Pons (tissue), 1 donor: ENCODE data around the gene DPEP2.
A peak's percentile ranks its signal among the peaks of the same experiment; 100 is the strongest.
"Not testable (repeated sequence)": the region's sequence is repeated elsewhere in the genome, so short reads cannot be mapped to it uniquely, and the experiment has no call there.

Source experiments
- DNase-seq: peaks from one replicate; pipeline ENCODE4 v3.0.0-alpha.2; 2016; ENCODE audit warnings: low spot score

DPEP2 gene

DNA sequence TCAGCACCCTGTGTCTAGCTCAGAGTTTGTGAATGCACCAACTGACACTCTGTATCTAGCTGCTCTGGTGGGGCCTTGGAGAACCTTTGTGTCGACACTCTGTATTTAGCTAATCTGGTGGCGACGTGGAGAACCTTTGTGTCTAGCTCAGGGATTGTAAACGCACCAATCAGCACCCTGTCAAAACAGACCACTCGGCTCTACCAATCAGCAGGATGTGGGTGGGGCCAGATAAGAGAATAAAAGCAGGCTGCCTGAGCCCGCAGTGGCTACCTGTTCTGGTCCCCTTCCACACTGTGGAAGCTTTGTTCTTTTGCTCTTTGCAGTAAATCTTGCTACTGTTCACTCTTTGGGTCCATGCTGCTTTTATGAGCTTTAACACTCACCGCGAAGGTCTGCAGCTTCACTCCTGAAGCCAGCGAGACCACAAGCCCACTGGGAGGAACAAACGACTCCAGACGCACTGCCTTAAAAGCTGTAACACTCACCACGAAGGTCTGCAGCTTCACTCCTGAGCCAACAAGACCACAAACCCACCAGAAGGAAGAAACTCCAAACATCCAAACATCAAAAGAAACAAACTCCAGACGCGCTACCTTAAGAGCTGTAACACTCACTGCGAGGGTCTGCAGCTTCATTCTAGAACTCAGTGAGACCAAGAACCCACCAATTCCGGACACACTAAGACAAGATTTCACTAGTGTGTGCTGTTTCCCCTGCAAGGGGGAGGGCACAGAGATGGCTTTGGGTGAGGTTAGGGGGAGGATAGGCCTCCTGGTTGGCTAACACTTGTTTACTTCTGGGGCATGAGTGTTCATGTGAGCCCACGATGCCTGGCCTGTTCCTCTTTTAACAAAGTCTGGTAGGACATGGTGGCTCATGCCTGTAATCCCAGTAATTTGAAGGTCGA, at the start of gene DPEP2:
Gene DPEP2, minus strand, starts transcription at position 706 of the 910 bp plus-strand sequence. CDS start 6,272 bp downstream, outside the sequence.
- DNase-seq: peak; percentile 71

DNA sequence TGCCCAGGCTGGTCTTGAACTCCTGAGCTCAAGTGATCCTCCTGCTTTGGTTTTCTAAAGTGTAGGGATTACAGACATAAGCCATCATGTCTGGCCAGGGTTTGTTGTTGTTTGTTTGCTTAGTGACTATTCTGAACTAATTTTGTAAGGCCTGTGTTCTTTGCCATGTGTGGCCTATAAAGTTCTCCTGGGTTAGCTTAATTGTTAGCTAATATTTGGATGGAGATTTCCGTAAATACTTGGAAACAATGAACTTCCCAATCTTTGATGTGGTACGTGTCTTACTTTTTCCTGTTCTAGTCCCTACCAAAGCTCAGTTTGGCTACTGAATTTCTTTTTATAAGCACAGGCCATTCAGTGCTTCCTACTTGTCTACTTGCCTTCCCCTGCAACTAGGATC, 48.7 kb upstream of the DPEP2 start:
- DNase-seq: no peak

GRCh38 chr16:68046106-68046505, 46.8 kb upstream of the DPEP2 start:
- DNase-seq: no peak

GRCh38 chr16:68041783-68042182, 42.5 kb upstream of the DPEP2 start:
- no peak for DNase-seq

GRCh38 chr16:68040506-68041288, 41.4 kb upstream of the DPEP2 start:
- DNase-seq: peak; percentile 61

- DNase-seq: no peak
Observed at GRCh38 chr16:68037841-68038597, 38.7 kb upstream of the DPEP2 start.

DNA sequence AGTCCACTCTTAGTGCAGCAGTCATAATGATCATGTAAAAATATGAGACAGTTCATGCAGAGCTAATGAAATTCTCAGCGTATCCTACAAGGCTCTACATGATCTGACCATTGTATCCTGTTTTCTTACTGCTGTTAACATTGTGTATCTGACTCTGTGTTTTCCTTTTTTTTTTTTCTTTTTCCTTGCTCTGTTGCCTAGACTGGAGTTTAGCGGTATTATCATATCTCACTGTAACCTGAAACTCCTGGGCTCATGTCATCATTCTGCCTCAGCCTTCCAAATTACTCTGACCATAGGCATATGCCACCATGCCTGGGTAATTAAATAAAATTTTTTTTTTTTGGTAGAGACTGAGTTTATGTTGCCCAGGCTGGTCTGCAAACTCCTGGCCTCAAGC, 35.9 kb upstream of the DPEP2 start:
- no peak for DNase-seq

DNA sequence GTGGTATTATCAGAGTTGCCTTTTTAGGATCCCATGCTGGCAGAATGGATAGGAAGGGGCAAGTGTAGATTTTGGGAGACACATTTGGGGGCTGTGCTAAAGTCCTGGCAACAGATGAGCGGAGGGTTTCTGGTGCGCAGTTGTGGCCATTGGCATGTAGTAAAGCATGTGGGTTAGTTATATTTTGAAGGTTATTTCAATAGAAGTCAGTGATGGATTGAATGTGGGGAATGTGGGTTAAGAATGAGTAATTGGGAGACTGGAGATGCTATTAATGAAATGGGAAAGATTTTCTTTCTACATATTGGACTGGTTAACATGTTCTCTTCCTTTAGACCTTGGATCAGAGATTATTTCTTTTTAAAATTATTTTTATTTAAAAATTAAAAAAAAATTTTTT, 33.8 kb upstream of the DPEP2 start:
- no peak for DNase-seq

GRCh38 chr16:68031951-68032350, 32.7 kb upstream of the DPEP2 start:
- DNase-seq: no peak

GRCh38 chr16:68030108-68030507, 30.8 kb upstream of the DPEP2 start:
- DNase-seq: not testable (repeated sequence)

- no peak for DNase-seq
Observed at GRCh38 chr16:68028996-68029395, 29.7 kb upstream of the DPEP2 start.

- peak; percentile 86 for DNase-seq
Observed at GRCh38 chr16:68022728-68023537, 23.6 kb upstream of the DPEP2 start, which contains the start of the genes DDX28 and DUS2. Gene DDX28 (minus strand): TSS chr16:68023232. CDS start chr16:68023202, 30 bp downstream. Gene DUS2 (plus strand): TSS chr16:68023284. CDS start chr16:68038024, 14,740 bp downstream.

DNA sequence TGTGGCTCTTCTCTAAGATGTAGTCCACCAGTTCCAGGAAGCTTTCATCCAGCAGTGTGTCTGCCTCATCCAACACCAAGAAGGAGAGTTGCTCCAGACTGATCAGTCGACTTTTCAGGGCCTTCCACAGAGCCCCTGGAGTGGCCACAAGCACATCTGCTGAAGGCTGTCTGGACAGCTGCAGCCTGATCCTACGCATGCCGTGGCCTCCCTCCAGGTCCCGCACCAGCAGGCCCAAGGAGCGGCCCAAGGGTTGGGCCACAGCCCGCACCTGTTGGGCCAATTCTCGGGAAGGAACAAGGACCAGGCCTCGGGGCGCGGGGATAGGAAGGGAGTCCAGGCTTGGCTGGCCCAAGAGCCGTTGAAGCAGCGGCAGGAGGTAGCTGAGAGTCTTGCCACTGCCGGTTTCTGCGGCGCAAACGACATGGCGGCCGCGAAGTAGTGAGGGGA, 23.0 kb upstream of the DPEP2 start:
- no peak for DNase-seq

DNA sequence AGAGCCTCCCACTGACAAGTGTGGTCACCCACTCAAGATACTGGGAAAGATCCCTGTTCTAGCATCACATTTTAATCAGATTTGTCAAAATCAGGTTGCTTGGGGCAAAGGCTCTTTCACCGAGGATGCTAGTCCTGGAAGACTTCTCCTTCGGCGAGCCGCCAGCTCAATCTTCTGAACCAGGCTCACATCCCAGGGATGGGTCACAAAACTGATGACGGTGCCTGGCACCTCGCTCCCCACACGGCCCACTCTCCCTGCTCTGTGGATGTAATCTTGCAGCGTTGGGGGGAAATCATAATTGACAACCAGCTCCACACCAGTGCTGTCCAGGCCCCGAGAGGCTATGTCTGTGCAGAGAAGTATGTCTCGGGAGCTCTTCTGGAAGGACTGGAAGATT, 22.2 kb upstream of the DPEP2 start:
- DNase-seq: no peak

DNA sequence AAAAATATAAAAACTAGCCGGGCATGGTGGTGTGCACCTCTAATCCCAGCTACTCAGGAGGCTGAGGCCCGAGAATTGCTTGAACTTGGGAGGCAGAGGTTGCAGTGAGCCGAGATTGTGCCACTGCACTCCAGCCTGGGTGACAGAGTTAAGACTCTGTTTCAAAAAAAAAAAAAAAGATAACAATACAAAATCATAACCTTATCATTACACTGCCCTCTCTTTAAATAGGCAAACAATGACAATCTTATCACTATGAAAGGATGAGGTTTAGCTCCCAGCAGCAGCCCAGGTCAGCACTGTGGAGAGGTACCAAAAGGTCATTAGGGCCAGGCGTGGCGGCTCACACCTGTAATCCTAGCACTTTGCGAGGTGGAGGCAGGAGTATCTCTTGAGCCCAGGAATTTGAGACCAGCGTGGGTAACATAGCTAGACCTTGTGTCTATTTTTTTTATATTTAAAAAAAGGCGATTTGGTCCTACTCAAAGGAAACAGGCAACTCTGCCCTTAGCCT, 19.9 kb upstream of the DPEP2 start:
- DNase-seq: no peak

DNA sequence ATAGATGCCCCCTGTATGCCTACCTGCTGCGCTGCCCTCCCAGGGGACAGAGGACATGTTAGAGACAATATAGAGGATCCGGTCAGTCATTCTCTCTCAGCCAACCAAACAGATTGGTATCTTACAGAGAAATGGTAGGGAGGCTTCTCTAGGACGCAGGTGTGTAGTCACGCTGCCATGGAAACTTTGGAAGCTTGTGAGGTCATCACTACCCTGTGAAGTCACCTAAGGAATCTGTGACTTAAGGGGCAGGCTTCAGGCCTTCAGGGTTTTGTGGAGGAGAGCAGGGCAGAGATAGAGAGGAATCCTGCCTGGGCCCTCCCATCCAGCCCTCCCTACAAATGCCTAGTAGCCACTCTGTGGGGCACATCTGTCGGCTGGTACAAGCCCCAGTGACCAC, 16.4 kb upstream of the DPEP2 start, which contains the start of gene DPEP2NB:
Gene DPEP2NB, minus strand, starts transcription at position 231 of the 400 bp plus-strand sequence. Its CDS starts 141 bp downstream, at position 90.
- no peak for DNase-seq

- DNase-seq: no peak
Observed at GRCh38 chr16:68013440-68013839, 14.2 kb upstream of the DPEP2 start.

- not testable (repeated sequence) for DNase-seq
Observed at GRCh38 chr16:68009872-68010271, 10.6 kb upstream of the DPEP2 start.

DNA sequence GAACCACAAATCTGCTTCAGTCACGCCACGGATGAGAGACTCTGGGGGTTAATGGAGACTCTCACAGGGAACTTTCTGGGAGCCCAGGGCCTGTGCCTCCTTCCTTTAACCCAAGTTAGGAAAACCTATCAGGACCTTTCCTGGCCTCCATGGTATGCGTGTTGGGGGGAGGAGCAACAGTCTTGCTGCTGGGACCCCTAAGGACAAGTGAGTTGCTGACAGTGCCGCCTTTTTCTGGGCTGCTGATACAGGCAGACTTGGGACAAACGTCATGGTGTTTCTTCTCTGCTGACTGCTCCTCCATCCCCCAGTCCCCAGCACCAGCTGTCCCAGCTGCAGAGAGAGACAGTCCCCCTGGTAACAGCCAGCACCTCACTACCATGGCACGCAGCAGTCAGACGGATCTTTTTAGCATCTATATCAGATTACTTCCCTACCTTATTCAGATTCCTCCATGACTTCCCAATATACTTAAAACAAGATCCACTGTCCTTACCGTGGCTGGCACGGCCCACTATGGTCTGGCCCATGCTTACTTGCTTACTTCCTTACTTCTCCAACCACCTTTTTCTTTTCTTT, 10.0 kb upstream of the DPEP2 start:
- DNase-seq: no peak

DNA sequence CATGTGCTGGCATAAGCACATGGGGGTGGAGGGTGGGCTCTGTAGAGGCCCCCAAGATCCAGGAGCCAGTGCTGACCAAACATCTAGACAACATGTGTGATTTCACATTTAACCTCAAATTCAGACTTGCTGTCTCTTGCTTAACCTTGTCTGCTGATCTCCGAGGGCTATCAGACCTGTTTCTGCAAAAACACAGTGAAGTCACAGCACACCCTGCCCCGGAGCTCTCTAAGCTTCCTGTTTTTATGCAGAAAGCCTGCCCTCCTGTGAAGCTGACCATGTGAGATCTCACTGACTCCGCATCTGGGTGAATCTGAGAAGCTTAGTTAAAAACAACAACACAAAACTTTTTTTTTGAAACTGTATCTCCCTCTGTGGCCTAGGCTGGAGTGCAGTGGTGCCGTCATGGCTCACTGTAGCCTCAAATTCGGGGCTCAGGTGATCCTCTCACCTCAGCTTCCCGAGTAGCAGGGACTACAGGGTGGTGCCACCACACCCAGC, 6.6 kb upstream of the DPEP2 start:
- peak; percentile 78 for DNase-seq
